Measurements from ENCODE around the gene ELK1.
A peak's percentile ranks its signal among the peaks of the same experiment; 100 is the strongest.
"Not testable (repeated sequence)": the region's sequence is repeated elsewhere in the genome, so short reads cannot be mapped to it uniquely, and the experiment has no call there.

ELK1 gene

GRCh38 chrX:47650164-47651042 lies at the start of gene ELK1:
ELK1 (minus strand) TSS chrX:47650563; CDS start chrX:47641441, 9,122 bp downstream.
- peak; percentile 98 for DNase-seq

- no peak for DNase-seq
Measured at GRCh38 chrX:47697181-47697580, 46.8 kb upstream of the ELK1 start.

- DNase-seq, result no peak
Measured at GRCh38 chrX:47690175-47690574, 39.8 kb upstream of the ELK1 start.

- DNase-seq, result no peak
Measured at GRCh38 chrX:47687263-47687662, 36.9 kb upstream of the ELK1 start.

GRCh38 chrX:47683829-47684205 lies 33.5 kb upstream of the ELK1 start:
- no peak for DNase-seq

GRCh38 chrX:47683184-47683828 lies 32.9 kb upstream of the ELK1 start:
- DNase-seq, result no peak

GRCh38 chrX:47675959-47676859 lies 25.8 kb upstream of the ELK1 start:
- DNase-seq, result not testable (repeated sequence)

- no peak for DNase-seq
Measured at GRCh38 chrX:47674776-47675175, 24.4 kb upstream of the ELK1 start.

- not testable (repeated sequence) for DNase-seq
Measured at GRCh38 chrX:47665797-47666196, 15.4 kb upstream of the ELK1 start.

GRCh38 chrX:47664737-47665136 lies 14.4 kb upstream of the ELK1 start:
- no peak for DNase-seq

- DNase-seq, result no peak
Measured at GRCh38 chrX:47662144-47662657, 11.8 kb upstream of the ELK1 start.

GRCh38 chrX:47661539-47661938 lies 11.2 kb upstream of the ELK1 start:
- DNase-seq, result no peak

GRCh38 chrX:47659421-47659726 lies 9.0 kb upstream of the ELK1 start:
- no peak for DNase-seq

GRCh38 chrX:47658684-47659420 lies 8.5 kb upstream of the ELK1 start, which contains the start of gene UXT:
UXT (minus strand) TSS chrX:47659180; CDS start chrX:47658927, 253 bp downstream.
- DNase-seq, result peak; percentile 94

- no peak for DNase-seq
Measured at GRCh38 chrX:47658301-47658683, 7.9 kb upstream of the ELK1 start.

- no peak for DNase-seq
Measured at GRCh38 chrX:47651043-47651905, 911 bp upstream of the ELK1 start.

GRCh38 chrX:47649781-47650163 lies 591 bp downstream of the ELK1 start:
- DNase-seq, result no peak

GRCh38 chrX:47649271-47649670 lies 1.1 kb downstream of the ELK1 start:
- no peak for DNase-seq

- no peak for DNase-seq
Measured at GRCh38 chrX:47648376-47648775, 2.0 kb downstream of the ELK1 start.

- DNase-seq, result no peak
Measured at GRCh38 chrX:47646636-47647035, 3.7 kb downstream of the ELK1 start.

GRCh38 chrX:47645530-47645929 lies 4.8 kb downstream of the ELK1 start:
- DNase-seq, result no peak

Data from femur (tissue), 1 donor.